ENCODE data around the gene KCTD2.

GRCh38 chr17:75077496-75078283 lies 30.7 kb downstream of the KCTD2 start:
- no peak for TF ChIP-seq EZH2phosphoT487 (IDR thresholded peaks at IDR 0.05; ENCODE audit: borderline replicate concordance)
- TF ChIP-seq CTCF (conservative IDR thresholded peaks at IDR 0.05; ENCODE audit: low read length), result no peak

Measured in Loucy (cell line).